ENCODE measurements around the gene FBXL4.

The FBXL4 gene

GRCh38 chr6:98947411-98948292 is at the start of gene FBXL4:
Gene FBXL4 (minus strand): TSS chr6:98947946. CDS start chr6:98926988, 20,958 bp downstream.
- no peak for FAIRE-seq

DNA sequence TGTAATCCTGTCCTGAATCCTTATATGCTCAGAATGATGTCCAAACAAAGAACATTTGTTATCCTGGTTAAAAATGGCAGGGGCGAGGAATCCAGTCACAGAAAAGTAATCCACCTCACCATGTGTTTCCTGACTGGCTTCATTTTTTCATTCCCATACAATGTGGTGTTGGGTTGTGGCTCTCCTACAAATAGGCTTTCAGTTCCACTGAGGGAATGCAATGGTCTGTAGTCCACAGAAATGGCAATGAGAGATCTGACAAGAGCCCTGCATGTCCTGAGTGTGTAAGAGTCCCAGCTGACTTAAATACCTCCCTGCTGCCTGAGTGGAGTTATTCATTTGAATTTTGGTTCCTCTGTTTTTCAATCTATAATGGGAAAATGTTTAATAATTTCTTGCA is 47.4 kb upstream of the FBXL4 start:
- no peak for FAIRE-seq

- no peak for FAIRE-seq
Observed at GRCh38 chr6:98992535-98992934, 44.8 kb upstream of the FBXL4 start.

DNA sequence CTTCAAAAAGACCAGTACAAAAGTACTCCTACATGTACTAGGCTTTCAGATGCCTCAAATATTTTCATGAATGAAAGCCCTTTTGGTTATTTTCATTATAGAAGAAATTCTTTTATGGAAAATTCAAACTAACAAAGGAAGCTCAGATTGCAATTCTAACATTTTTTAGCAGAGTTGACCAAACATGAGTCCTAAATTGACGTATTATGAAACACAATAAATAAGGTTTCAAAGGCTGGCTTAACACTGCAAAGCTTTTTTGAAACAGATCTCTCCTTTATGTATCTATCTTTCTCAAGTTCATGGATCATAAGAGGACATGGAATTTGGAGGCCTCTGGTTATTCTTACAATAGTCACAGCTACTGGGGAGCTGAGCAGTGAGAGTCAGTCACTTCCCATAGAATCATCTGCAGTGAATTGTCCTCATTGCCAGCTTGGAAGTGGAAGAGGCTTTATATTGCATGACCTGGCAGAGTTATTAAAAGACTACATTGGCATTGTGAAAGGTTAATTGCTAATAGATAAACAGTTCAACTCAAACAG is 38.4 kb upstream of the FBXL4 start:
- no peak for FAIRE-seq

GRCh38 chr6:98985391-98985790 is 37.6 kb upstream of the FBXL4 start:
- FAIRE-seq = no peak

GRCh38 chr6:98984121-98984520 is 36.4 kb upstream of the FBXL4 start:
- FAIRE-seq = no peak

GRCh38 chr6:98981473-98981872 is 33.7 kb upstream of the FBXL4 start:
- no peak for FAIRE-seq

DNA sequence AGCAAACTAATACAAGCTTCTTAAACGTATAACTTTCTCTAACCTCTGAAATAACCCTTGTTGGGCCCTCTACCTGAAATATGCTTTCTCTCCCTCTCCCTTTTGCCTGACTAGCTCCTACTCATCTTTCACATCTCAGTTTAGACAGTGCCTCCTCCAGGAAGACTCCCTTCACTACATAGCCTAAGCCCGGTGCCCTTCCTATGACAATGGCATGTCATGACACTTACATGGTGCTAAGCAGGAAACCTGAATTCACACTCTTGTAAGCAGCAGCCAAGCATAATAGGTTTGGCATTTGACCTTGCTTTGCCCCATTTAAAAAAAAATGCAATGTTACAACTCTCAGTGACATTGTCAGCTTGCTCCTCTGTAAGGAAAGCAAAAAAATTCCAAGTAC is 33.1 kb upstream of the FBXL4 start:
- no peak for FAIRE-seq

DNA sequence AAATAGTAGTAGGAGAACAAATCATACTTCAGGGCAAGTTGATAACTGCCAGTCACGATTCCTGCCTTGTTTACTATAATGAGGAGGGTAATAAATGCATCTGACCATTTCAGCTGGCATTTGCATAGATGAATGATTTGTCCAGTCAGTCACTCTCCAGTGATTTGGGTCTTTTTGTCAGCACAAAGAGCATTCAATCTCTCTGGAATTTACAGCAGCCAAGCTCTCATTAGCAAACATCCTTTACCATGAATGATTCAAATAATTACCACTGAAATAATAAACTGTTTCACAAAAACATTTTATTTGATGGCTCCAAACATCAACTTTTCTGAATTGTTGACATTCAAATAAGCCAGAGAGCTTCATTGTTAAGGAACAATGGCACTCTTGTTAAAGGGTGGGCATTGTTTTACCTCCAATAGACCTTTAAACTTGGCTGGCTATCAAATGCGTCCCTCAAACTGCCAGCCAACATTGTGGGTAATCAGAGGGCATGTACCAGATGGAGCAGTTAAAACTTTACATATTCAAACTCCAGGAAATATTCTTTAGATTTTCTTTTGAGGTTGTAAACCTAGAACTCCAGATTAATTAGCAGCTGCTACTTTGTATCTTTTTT is 30.0 kb upstream of the FBXL4 start:
- FAIRE-seq = no peak

DNA sequence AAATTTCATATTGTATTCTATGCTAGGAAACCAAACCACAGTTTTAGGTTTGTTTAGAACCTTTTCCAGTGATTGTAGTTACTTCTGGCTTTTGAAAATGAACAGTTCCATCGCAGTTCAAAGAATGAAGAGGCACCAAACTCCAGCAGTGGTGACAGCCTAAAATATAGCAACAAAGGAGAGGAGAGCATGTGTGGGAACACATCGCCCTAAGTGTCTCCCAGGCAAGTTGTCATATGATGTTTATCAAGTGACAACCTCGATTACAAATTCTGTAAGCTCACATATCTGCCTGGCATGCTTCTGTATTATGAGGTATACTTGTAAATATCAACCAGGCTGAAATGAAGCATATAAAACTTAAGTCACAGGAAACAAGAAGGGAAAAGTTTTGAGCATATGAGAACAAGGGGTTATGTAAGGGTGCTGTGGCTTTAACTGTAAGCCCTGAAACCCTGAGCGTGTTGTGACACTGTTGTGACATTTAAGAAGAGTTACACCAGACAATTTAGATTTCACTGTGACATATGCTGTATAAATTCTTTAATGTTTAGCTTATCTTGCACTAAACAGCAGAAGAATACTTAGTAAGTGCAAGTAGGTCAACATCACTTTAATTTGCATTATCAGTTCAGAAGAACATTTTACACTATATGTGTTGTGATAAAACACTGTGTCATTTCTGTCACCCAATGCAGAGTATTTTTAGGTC is 29.1 kb upstream of the FBXL4 start:
- no peak for FAIRE-seq

GRCh38 chr6:98975421-98975820 is 27.7 kb upstream of the FBXL4 start:
- FAIRE-seq = no peak

DNA sequence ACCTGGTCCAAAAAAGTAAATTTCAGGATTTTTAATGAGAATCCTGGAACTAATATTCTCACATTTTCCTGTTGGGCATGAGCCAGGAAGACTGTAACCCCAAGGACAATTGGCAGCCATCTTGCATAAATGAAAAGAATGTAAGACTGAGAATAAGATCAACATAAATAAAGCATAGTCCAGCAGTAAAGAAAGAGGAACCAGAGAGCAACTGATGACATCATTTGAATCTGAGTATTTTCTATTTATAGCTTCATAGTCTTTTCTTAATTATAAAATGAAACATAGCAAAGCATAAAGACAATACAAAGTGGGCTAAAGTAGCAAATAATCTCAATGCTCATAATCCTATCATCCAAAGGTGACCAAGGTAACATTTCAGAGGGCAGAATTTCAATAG is 26.6 kb upstream of the FBXL4 start:
- FAIRE-seq = no peak

DNA sequence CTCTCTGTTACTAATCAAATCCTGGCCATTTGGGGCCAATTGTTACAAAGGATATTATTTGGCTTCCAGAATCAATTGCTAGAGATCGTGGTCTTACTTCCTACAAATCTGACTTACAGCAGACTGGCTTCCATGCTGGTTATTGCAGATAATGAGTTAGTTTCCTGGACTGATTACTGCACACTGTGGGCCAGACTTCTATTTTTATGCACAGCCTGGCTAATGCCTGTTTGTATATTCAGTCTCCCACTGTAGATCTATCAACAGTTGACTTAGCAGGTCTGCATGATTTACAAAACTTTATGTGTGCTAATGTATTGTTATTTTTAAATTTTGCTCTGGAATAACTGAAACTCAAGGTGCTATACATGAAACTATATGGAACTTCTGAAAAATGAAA is 25.8 kb upstream of the FBXL4 start:
- FAIRE-seq = no peak

- no peak for FAIRE-seq
Observed at GRCh38 chr6:98971303-98971702, 23.6 kb upstream of the FBXL4 start.

DNA sequence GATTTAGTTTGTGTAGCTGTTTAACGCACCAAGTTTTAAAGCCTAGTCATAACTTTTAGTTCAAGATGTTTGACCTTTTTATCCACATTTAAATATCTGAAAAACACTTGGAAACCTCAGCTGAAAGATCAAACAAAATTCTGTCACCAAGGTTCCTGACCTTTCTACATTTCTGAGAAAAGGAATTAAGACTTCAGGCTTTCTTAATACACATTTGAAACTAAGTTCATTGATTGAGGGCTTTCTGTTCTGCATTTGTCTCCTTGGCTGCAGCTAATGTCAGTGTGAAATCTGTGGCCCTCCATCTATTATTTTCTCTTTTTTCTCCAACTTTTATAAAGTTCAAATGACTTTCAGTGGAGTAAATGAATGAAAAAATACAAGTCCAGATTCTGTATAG is 22.7 kb upstream of the FBXL4 start:
- FAIRE-seq = no peak

GRCh38 chr6:98967616-98968015 is 19.9 kb upstream of the FBXL4 start:
- no peak for FAIRE-seq

DNA sequence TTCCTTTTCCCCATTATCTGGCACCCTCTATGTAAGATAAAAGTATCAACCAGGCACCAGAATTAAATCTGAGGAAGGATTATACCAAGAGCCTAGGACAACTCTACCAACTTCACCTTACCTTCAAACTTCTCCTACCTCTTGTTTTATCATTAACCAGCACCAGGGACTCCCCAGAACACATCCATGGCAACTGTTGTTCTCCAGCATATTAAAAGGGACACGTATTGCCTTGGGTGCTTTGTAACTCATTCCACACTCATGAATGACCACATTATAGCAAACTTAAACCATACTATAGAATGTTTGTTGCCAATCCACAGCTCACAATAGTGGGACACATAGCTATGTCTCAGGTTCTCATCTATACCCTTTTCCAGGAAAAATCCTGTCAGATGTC is 11.9 kb upstream of the FBXL4 start:
- no peak for FAIRE-seq

- no peak for FAIRE-seq
Observed at GRCh38 chr6:98958776-98959175, 11.0 kb upstream of the FBXL4 start.

DNA sequence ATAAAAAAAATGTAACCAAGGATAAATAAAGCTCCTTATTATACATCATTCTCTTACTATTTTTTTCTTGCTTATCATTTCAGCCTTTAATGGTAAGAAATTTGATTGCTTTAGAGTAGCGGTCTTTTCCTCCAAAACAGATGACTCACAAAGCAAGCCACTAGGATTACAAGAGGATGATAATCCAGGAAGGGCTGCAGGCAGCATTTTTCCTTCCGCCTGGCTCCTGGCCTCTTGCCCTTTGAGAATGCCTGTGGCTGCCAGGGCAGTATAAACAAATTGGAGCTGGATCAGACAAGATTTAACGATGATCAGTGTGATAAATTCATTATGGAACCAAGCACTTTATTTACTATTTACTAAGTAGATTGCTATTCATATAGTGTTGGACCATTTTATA is 9.7 kb upstream of the FBXL4 start:
- FAIRE-seq = no peak

- no peak for FAIRE-seq
Observed at GRCh38 chr6:98949589-98949988, 1.8 kb upstream of the FBXL4 start.

DNA sequence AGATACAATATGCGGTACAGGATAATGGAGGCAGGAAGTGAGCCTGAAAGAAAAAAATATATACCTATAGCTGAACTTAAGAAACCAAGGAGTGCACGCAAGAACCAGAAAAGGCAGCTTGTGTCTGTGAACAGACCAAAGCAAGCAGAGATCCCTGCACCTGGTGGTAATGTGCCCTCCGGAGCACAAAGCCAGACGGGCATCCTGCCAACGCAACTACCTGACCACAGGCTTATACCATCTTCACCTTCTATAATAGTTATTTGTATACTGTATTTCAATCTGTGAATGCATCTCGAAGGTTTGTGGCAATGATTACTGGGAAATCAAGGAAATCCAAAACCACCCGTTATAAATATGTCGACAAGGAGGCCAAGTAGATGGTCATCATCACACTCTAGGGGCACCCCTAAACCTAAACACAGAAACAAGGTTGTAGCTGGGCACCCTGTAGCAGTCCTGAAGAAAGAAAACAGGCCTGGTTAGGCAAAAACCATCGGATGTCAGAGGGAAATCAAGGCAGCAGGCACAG is 801 bp downstream of the FBXL4 start:
- FAIRE-seq = no peak

- no peak for FAIRE-seq
Observed at GRCh38 chr6:98946266-98946878, 1.4 kb downstream of the FBXL4 start.
